GM23338 (cell line): ENCODE results near the gene CUL7.

Experiments
- CREB1 ChIP-seq: fragments of 250-450 bp; sonication (Bioruptor Pico); IDR thresholded peaks from 2 replicates; pipeline ENCODE4 v1.5.0; 2020; ENCODE audit warnings: low read depth, mild to moderate bottlenecking, moderate library complexity
- EZH2 ChIP-seq: fragments of 200-600 bp; sonication (generic); IDR thresholded peaks from one replicate; pipeline ENCODE4 v1.8.0; 2017; ENCODE audit warnings: antibody characterized with exemption, mild to moderate bottlenecking, low read depth; ENCODE audit not compliant: unreplicated experiment
- EZH2phosphoT487 ChIP-seq: fragments of 200-600 bp; sonication (generic); IDR thresholded peaks from one replicate; pipeline ENCODE4 v1.8.1; 2018; ENCODE audit warnings: antibody characterized with exemption; ENCODE audit not compliant: unreplicated experiment
- JUNB ChIP-seq: IDR thresholded peaks from one replicate; pipeline ENCODE4 v1.6.1; 2016; ENCODE audit warnings: antibody characterized with exemption; ENCODE audit not compliant: unreplicated experiment
- POLR2AphosphoS5 ChIP-seq: IDR thresholded peaks from 2 replicates; pipeline ENCODE4 v1.6.1; 2016; ENCODE audit warnings: antibody characterized with exemption, low read depth
- STAT1 ChIP-seq: IDR thresholded peaks from one replicate; pipeline ENCODE4 v1.6.1; 2016; ENCODE audit warnings: antibody characterized with exemption; ENCODE audit not compliant: unreplicated experiment
- ZNF331 ChIP-seq: fragments of 250-450 bp; sonication (Bioruptor Pico); IDR thresholded peaks from 2 replicates; pipeline ENCODE4 v1.5.0; 2020; ENCODE audit warnings: low read depth, mild to moderate bottlenecking, moderate library complexity
- TF ChIP-seq, protein P1 (sequence below), 2 experiments: fragments of 200-600 bp in 1 of 2; sonication (generic) in 1 of 2; conservative IDR thresholded peaks; 2 replicates each; pipeline versions ENCODE4 v1.5.1 to v1.6.1; 2016 to 2017; ENCODE audit warnings: antibody characterized with exemption in 2 of 2, low read depth in 2 of 2, mild to moderate bottlenecking in 2 of 2, moderate library complexity in 1 of 2
- TF ChIP-seq, protein P2 (sequence below): IDR thresholded peaks from one replicate; pipeline ENCODE4 v1.6.1; 2018; ENCODE audit warnings: antibody characterized with exemption; ENCODE audit not compliant: unreplicated experiment

DNA sequence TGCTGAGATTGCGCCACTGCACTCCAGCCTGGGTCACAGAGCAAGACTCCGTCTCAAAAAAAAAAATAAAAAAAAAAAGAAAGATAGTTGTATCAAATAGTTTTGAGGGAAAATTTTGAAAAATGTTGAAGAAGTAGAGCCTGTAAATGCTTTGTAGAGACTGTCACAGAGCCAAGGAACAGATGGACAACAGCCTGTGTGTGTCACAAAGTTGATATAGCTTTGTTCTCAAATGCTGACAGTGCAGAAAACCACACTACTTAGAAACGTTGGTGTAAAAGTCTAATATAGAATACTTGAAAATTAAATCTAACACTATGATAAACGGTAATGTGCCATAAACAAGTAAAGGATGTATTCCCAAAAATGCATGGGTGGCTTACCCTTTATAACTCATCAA, 47.8 kb upstream of the CUL7 start:
- TF ChIP-seq, protein P1, sequence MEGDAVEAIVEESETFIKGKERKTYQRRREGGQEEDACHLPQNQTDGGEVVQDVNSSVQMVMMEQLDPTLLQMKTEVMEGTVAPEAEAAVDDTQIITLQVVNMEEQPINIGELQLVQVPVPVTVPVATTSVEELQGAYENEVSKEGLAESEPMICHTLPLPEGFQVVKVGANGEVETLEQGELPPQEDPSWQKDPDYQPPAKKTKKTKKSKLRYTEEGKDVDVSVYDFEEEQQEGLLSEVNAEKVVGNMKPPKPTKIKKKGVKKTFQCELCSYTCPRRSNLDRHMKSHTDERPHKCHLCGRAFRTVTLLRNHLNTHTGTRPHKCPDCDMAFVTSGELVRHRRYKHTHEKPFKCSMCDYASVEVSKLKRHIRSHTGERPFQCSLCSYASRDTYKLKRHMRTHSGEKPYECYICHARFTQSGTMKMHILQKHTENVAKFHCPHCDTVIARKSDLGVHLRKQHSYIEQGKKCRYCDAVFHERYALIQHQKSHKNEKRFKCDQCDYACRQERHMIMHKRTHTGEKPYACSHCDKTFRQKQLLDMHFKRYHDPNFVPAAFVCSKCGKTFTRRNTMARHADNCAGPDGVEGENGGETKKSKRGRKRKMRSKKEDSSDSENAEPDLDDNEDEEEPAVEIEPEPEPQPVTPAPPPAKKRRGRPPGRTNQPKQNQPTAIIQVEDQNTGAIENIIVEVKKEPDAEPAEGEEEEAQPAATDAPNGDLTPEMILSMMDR (conservative IDR thresholded peaks at IDR 0.05; ENCODE audit: low read depth in 2 of 2) = no peak
- TF ChIP-seq ZNF331 (CRISPR knock-in tag) (no peak), EZH2phosphoT487 (no peak), EZH2 (no peak), POLR2AphosphoS5 (no peak), JUNB (no peak), CREB1 (no peak), STAT1 (no peak)
- TF ChIP-seq, protein P2, sequence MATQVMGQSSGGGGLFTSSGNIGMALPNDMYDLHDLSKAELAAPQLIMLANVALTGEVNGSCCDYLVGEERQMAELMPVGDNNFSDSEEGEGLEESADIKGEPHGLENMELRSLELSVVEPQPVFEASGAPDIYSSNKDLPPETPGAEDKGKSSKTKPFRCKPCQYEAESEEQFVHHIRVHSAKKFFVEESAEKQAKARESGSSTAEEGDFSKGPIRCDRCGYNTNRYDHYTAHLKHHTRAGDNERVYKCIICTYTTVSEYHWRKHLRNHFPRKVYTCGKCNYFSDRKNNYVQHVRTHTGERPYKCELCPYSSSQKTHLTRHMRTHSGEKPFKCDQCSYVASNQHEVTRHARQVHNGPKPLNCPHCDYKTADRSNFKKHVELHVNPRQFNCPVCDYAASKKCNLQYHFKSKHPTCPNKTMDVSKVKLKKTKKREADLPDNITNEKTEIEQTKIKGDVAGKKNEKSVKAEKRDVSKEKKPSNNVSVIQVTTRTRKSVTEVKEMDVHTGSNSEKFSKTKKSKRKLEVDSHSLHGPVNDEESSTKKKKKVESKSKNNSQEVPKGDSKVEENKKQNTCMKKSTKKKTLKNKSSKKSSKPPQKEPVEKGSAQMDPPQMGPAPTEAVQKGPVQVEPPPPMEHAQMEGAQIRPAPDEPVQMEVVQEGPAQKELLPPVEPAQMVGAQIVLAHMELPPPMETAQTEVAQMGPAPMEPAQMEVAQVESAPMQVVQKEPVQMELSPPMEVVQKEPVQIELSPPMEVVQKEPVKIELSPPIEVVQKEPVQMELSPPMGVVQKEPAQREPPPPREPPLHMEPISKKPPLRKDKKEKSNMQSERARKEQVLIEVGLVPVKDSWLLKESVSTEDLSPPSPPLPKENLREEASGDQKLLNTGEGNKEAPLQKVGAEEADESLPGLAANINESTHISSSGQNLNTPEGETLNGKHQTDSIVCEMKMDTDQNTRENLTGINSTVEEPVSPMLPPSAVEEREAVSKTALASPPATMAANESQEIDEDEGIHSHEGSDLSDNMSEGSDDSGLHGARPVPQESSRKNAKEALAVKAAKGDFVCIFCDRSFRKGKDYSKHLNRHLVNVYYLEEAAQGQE = no peak
